HG02763 (cell line): ENCODE results near the gene APBA2.
"Not testable (repeated sequence)": the region's sequence is repeated elsewhere in the genome, so short reads cannot be mapped to it uniquely, and the experiment has no call there.

Experiments
- ATAC-seq: cut with Tn5 transposase; IDR thresholded peaks from one replicate; pipeline ENCODE4 v1.9.1; 2021; ENCODE audit warnings: mild to moderate bottlenecking, moderate library complexity; ENCODE audit not compliant: unreplicated experiment

Gene APBA2

DNA sequence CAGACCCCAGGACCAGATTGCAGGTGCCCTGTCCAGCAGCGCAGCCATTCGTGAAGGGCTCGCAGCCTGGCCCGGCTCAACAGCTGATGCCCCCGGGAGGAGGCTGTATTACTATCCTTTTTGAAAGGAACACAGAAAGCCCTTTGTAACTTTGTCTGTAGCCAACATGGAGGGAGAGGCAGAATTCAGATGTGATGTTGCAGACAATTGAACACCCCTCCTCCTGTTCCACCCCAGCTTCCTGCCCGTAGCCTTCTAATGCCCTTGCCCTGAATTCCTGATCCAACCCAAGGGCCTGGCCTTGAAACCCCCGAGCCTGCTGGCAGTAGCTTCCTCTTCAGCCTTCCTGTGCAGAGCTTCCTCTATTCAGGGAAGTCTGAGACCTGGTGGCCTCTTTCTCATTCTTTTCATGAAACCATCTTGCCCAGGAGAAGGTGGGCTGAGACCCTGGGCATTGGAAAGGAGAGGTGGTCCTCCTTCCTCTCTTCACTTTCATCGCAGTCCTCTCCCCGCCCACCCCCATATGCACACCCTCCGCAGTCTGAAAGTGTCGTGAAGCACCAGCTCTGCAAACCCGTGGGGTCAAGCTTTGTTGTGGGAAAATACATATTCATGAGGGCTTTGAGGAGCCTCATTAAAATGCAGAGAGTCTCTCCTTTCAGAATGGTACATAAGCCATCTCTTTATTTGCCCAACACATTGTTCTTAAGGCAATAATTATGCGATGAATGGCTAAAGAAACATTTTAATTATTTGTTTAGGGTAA, 109.2 kb downstream of the APBA2 start:
- ATAC-seq, result no peak

GRCh38 chr15:28995705-28996104, 109.9 kb downstream of the APBA2 start:
- no peak for ATAC-seq

- no peak for ATAC-seq
These were observed 110.5 kb downstream of the APBA2 start for GRCh38 chr15:28996289-28996688.

DNA sequence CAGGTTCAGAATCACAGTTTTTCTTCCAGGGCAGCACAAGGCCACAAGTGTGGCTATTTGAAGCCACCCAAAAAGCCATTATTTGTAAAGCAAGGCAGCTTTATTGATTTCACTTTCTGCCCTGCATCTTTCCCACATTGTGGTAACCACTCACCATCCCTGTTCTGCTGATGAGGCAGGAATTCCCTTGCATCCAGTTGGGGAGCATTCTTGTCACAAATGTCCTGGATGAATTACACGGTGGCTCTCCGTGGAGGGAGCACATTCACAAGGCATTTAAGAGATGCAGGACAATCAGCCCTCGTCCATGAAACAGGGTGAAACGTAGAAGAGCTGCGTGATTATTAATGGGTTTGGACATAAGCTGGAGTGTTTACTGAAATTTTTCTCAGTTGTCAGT, 111.2 kb downstream of the APBA2 start:
- ATAC-seq, result no peak

DNA sequence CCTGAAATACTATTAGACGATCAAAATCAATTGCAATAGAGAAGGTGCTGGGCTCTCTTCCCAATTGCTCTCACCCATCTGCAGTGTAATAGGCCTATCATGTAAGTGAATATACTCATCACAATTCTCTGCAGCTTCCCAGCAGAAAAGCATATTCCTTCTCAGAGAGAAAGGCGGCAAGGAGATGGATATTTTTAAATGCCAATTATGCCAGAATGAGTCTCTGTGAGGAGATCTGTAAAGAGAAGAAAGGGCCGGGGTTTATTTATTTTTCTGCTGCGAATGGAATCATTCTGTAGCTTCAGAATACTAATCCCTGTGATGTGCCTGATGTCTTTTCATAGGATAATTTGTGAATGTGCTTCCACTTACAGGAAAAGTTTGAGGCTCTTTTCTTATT, 112.0 kb downstream of the APBA2 start:
- no peak for ATAC-seq

DNA sequence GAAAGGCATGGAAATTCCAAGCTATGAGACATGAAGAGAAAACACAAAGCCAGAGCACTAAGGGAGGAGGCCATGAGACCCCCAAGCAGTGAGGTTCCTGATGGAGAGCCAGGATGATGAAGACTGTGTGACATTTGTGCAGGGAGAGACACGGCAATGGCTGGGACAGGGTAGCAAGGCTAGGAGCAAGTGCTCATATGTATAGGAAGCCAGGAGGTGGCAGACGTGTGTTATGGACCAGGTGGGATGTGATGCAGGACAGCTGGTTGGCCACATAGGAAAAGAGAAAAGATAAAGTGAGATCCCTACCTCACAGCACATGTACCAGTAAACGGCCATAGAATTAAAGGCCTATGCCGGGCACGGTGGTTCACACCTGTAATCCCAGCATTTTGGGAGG, 112.7 kb downstream of the APBA2 start:
- no peak for ATAC-seq

GRCh38 chr15:29003191-29003839, 117.5 kb downstream of the APBA2 start:
- no peak for ATAC-seq

DNA sequence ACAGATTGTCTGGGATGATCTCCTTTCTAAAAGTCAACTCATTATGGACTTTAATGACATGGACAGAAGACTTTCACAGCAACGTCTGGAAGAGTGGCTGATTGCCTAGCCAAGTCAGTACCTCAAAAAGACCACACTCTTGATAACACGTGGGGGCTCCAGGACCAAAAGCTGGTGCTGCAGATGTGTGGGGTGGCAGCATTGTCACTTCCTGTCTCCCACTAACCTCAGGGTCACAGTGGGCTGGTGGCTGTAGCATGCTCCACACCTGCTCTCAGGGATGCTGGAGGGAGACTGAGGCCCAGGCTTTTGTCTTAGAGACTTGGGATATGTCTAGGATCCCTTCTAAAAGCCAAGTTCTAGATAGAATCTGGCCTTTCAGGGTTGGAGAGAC, 118.1 kb downstream of the APBA2 start:
- no peak for ATAC-seq

- no peak for ATAC-seq
These were observed 120.2 kb downstream of the APBA2 start for GRCh38 chr15:29005931-29006330.

- no peak for ATAC-seq
These were observed 123.1 kb downstream of the APBA2 start for GRCh38 chr15:29008846-29009245.

GRCh38 chr15:29012097-29012496, 126.3 kb downstream of the APBA2 start:
- no peak for ATAC-seq

DNA sequence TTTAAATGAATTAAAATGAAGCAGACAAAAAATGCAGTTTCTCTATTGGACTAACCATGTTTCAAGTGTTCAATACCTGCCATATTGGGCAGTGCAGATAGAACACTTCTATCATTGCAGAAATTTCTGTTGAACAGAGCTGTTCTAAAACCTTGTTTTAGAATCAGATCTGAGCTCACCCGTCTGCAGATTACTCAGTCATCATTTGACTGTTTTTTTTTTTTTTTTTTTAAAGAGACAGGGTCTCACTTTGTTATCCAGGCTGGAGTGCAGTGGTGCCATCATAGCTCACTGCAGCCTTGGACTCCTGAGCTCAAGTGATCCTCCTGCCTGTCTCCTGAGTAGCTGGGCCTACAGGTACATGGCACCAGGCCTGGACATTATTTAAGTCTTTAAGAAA, 128.7 kb downstream of the APBA2 start:
- no peak for ATAC-seq

DNA sequence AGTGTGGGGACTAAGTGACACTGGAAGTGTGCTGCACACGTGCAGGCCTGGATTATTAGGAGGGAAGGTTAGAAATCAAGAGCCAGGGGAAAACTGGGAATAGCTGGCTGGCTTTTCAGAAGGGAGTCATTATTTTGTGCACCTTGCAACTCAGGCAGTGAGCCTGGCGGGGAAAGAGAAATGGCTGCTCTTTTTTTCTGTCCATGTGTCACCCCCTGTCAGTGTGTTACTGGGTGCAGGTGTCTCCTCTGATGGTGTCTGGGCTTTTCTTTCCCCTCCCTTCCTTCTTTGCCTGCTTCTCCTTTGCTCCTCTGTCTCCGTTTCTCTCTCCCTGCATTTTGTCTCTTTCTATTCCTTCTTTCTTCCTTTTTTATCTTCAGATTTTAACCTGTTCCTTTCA, 130.7 kb downstream of the APBA2 start:
- no peak for ATAC-seq

GRCh38 chr15:29018120-29018805, 132.5 kb downstream of the APBA2 start:
- ATAC-seq, result no peak

GRCh38 chr15:29018995-29019976, 133.5 kb downstream of the APBA2 start:
- ATAC-seq, result no peak

GRCh38 chr15:29021857-29022256, 136.1 kb downstream of the APBA2 start:
- ATAC-seq, result no peak

DNA sequence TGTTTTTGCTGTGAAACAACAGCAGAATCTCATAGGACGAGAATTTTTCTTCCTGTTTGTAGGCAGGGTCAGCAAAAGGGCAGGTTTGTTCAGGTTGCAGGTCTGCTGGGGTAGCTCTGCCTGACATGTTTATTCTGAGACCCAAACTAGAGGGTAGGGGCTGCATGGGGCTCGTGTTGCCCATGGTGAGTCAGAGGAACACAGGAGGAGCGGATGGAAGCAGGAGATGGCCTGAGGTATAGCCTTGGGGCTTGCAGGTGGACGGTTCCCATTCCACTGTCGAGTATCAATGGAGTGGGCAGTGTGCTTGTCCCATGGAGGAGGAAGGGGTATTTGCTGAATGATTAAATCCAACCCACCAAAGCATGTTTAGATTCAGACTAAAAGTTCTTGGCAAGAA, 138.9 kb downstream of the APBA2 start:
- ATAC-seq, result no peak

- not testable (repeated sequence) for ATAC-seq
These were observed 139.6 kb downstream of the APBA2 start for GRCh38 chr15:29025411-29025810.

- not testable (repeated sequence) for ATAC-seq
These were observed 142.4 kb downstream of the APBA2 start for GRCh38 chr15:29028158-29028557.

- no peak for ATAC-seq
These were observed 143.9 kb downstream of the APBA2 start for GRCh38 chr15:29029651-29030195.
